MCF 10A (cell line): ENCODE measurements around the gene FAM171A1. TPM values are rescaled to one million over a fixed set of nuclear protein-coding genes. Genes with fewer than 3 reads are reported as not detected.

Source experiments
- BruUV-seq: library from RNA; stranded (reverse); fragments of 400-500 nt; replicated peaks from 2 replicates; lab custom pipeline; 2021; lab: Mats Ljungman, UMichigan
- CTCF ChIA-PET: fragments of 300-600 bp; sonication (Branson Sonifier 250); formaldehyde crosslinking; extraction: SDS; loops from one replicate; lab custom pipeline; 2021; ENCODE audit warnings: antibody characterized with exemption, inconsistent platforms; lab: Yijun Ruan, JAX
- POLR2A ChIA-PET: fragments of 300-600, 350-650 bp; sonication (Branson Sonifier 250); formaldehyde crosslinking; extraction: SDS; loops from one replicate; lab custom pipeline; 2020; ENCODE audit warnings: antibody characterized with exemption, inconsistent platforms; lab: Yijun Ruan, JAX
- DNase-seq: peaks from one replicate; pipeline ENCODE4 v3.0.0-alpha.2; 2018; ENCODE audit not compliant: unreplicated experiment
- H3K27ac Mint-ChIP-seq: one replicate; pipeline ENCODE4 v1.8.0; 2022; ENCODE audit warnings: mild to moderate bottlenecking, low read depth, mixed read lengths; ENCODE audit not compliant: unreplicated experiment
- H3K27me3 Mint-ChIP-seq: one replicate; pipeline ENCODE4 v1.8.0; 2022; ENCODE audit warnings: mixed read lengths; ENCODE audit not compliant: insufficient read depth, unreplicated experiment
- H3K36me3 Mint-ChIP-seq: one replicate; pipeline ENCODE4 v1.8.0; 2022; ENCODE audit warnings: mild to moderate bottlenecking, moderate library complexity, mixed read lengths; ENCODE audit not compliant: insufficient read depth, unreplicated experiment
- H3K4me1 Mint-ChIP-seq: one replicate; pipeline ENCODE4 v1.8.0; 2022; ENCODE audit warnings: mixed read lengths; ENCODE audit not compliant: insufficient read depth, unreplicated experiment
- H3K4me3 Mint-ChIP-seq: one replicate; pipeline ENCODE4 v1.8.0; 2022; ENCODE audit warnings: mild to moderate bottlenecking, moderate library complexity, mixed read lengths; ENCODE audit not compliant: unreplicated experiment
- H3K9me3 Mint-ChIP-seq: one replicate; pipeline ENCODE4 v1.8.0; 2022; ENCODE audit warnings: mixed read lengths; ENCODE audit not compliant: unreplicated experiment
- CTCF ChIP-seq: fragments of 200-600 bp; IDR thresholded peaks from one replicate; pipeline ENCODE4 v1.8.0; 2022; ENCODE audit warnings: antibody characterized with exemption, mild to moderate bottlenecking; ENCODE audit not compliant: unreplicated experiment
- intact Hi-C: fragments of 100-400 bp; cut with micrococcal nuclease; formaldehyde crosslinking; loops from 2 replicates; pipeline ENCODE4 v1.14.1; 2022
- total RNA-seq: library from RNA; stranded (reverse); gene quantifications from 2 replicates; pipeline ENCODE4 v1.2.3, GENCODE V29; 2022

FAM171A1 gene
- total RNA-seq, 1 experiment from 2014 or later = 9.3 TPM

- TF ChIP-seq CTCF = no peak
- no TSS peak for BruUV-seq
- Mint-ChIP-seq H3K36me3 (no peaks in the 10 kb centered on the region), H3K9me3 (no peaks in the 10 kb centered on the region), H3K27ac (no peak overlapping the region), H3K27me3 (no peaks in the 10 kb centered on the region), H3K4me3 (no peak overlapping the region), H3K4me1 (no peaks in the 10 kb centered on the region)
- ChIA-PET CTCF (interaction anchor here (0.7 kb wide), 1 partner anchor 56 kb away, joined by 3 read pairs; no protein-coding TSS in a partner anchor), POLR2A (no interaction called here)
- no peak for DNase-seq
- intact Hi-C loops = no loop called here
Measured at GRCh38 chr10:15293862-15294842, 76.9 kb downstream of the FAM171A1 start.

- no peak for TF ChIP-seq CTCF
- no peak for DNase-seq
- no TSS peak for BruUV-seq
- CTCF ChIA-PET = interaction anchor here (0.5 to 1.6 kb wide), 2 partner anchors 9 to 347 kb away, joined by 3 to 4 read pairs; no protein-coding TSS in a partner anchor
- Mint-ChIP-seq H3K4me1 (no peaks in the 10 kb centered on the region), H3K4me3 (no peak overlapping the region), H3K27ac (no peak overlapping the region), H3K36me3 (no peaks in the 10 kb centered on the region), H3K27me3 (no peaks in the 10 kb centered on the region), H3K9me3 (no peaks in the 10 kb centered on the region)
- POLR2A ChIA-PET = no interaction called here
- intact Hi-C loops = no loop called here
Measured at GRCh38 chr10:15290671-15291070, 80.4 kb downstream of the FAM171A1 start.

GRCh38 chr10:15290150-15290549 is 80.9 kb downstream of the FAM171A1 start:
- Mint-ChIP-seq H3K27me3 (no peaks in the 10 kb centered on the region), H3K27ac (no peak overlapping the region), H3K4me3 (no peak overlapping the region), H3K9me3 (no peaks in the 10 kb centered on the region), H3K36me3 (no peaks in the 10 kb centered on the region), H3K4me1 (no peaks in the 10 kb centered on the region)
- BruUV-seq = no TSS peak
- DNase-seq = no peak
- POLR2A ChIA-PET = no interaction called here
- no peak for TF ChIP-seq CTCF
- intact Hi-C loops = no loop called here
- CTCF ChIA-PET = interaction anchor here (0.5 to 1.6 kb wide), 2 partner anchors 8 to 347 kb away, joined by 3 to 4 read pairs; no protein-coding TSS in a partner anchor

GRCh38 chr10:15280974-15281373 is 90.1 kb downstream of the FAM171A1 start:
- BruUV-seq = no TSS peak
- CTCF ChIA-PET = interaction anchor here (0.7 to 1.7 kb wide), 2 partner anchors 10 to 14 kb away, joined by 3 to 4 read pairs; no protein-coding TSS in a partner anchor
- H3K4me1 Mint-ChIP-seq = no peaks in the 10 kb centered on the region

More at GRCh38 chr10:15280974-15281373, 90.1 kb downstream of the FAM171A1 start:
- H3K4me3 Mint-ChIP-seq = no peak overlapping the region
- no peak overlapping the region for H3K27ac Mint-ChIP-seq
- no peaks in the 10 kb centered on the region for H3K36me3 Mint-ChIP-seq
- TF ChIP-seq CTCF = no peak
- intact Hi-C loops = no loop called here
- POLR2A ChIA-PET = no interaction called here
- no peaks in the 10 kb centered on the region for H3K9me3 Mint-ChIP-seq
- no peaks in the 10 kb centered on the region for H3K27me3 Mint-ChIP-seq
- no peak for DNase-seq
